PFSK-1 (cell line): ENCODE measurements around the gene PGLYRP2.

Experiments used
- REST ChIP-seq, 2 experiments: IDR thresholded peaks; 2 replicates each; pipeline versions ENCODE4 v1.6.1 to v1.8.0; 2011 to 2012; ENCODE audit warnings: low read depth in 2 of 2, low read length in 2 of 2, control low read depth in 1 of 2, inconsistent platforms in 1 of 2, mild to moderate bottlenecking in 1 of 2, moderate library complexity in 1 of 2; ENCODE audit not compliant: insufficient read depth in 1 of 2
- TAF1 ChIP-seq: IDR thresholded peaks from 2 replicates; pipeline ENCODE4 v1.6.1; 2012; ENCODE audit warnings: low read length, control low read depth, borderline replicate concordance; ENCODE audit not compliant: insufficient read depth

- TF ChIP-seq REST (IDR thresholded peaks at IDR 0.05; ENCODE audit: insufficient read depth in 1 of 2, low read depth in 2 of 2, low read length in 2 of 2) (no peak), TAF1 (no peak)
Measured at GRCh38 chr19:15443838-15444237, 35.5 kb downstream of the PGLYRP2 start.
